ENCODE measurements around the gene HIPK4.

HIPK4 gene

GRCh38 chr19:40416918-40417642 lies 27.1 kb upstream of the HIPK4 start:
- no peak overlapping the region for H3K4me3 ChIP-seq (replicated peaks; ENCODE audit: low read depth, low read length)
- no peak for DNase-seq (ENCODE audit: extremely low read depth, low read depth)
- TF ChIP-seq CTCF (IDR thresholded peaks at IDR 0.05; ENCODE audit: low read depth, low read length, missing control alignments): no peak

GRCh38 chr19:40415768-40416167 lies 25.8 kb upstream of the HIPK4 start:
- no peak for DNase-seq (ENCODE audit: extremely low read depth, low read depth)
- no peak overlapping the region for H3K4me3 ChIP-seq (replicated peaks; ENCODE audit: low read depth, low read length)
- TF ChIP-seq CTCF (IDR thresholded peaks at IDR 0.05; ENCODE audit: low read depth, low read length, missing control alignments): no peak

- DNase-seq (ENCODE audit: extremely low read depth, low read depth): no peak
- no peak overlapping the region for H3K4me3 ChIP-seq (replicated peaks; ENCODE audit: low read depth, low read length)
- no peak for TF ChIP-seq CTCF (IDR thresholded peaks at IDR 0.05; ENCODE audit: low read depth, low read length, missing control alignments)
These were observed 24.9 kb upstream of the HIPK4 start for GRCh38 chr19:40414542-40415535.

GRCh38 chr19:40413291-40413845 lies 23.4 kb upstream of the HIPK4 start, which contains the start of gene PRX:
Gene PRX (minus strand): TSS chr19:40413378. CDS start chr19:40407932, 5,446 bp downstream.
- no peak for DNase-seq (ENCODE audit: extremely low read depth, low read depth)
- TF ChIP-seq CTCF (IDR thresholded peaks at IDR 0.05; ENCODE audit: low read depth, low read length, missing control alignments): no peak
- no peak within 1 kb of the TSS for H3K4me3 ChIP-seq (replicated peaks; ENCODE audit: low read depth, low read length)

GRCh38 chr19:40412866-40413265 lies 22.9 kb upstream of the HIPK4 start:
- no peak overlapping the region for H3K4me3 ChIP-seq (replicated peaks; ENCODE audit: low read depth, low read length)
- no peak for TF ChIP-seq CTCF (IDR thresholded peaks at IDR 0.05; ENCODE audit: low read depth, low read length, missing control alignments)
- DNase-seq (ENCODE audit: extremely low read depth, low read depth): no peak

GRCh38 chr19:40411958-40412499 lies 22.0 kb upstream of the HIPK4 start:
- no peak for DNase-seq (ENCODE audit: extremely low read depth, low read depth)
- TF ChIP-seq CTCF (IDR thresholded peaks at IDR 0.05; ENCODE audit: low read depth, low read length, missing control alignments): no peak
- no peak overlapping the region for H3K4me3 ChIP-seq (replicated peaks; ENCODE audit: low read depth, low read length)
